IPS-18a (cell line): Measurements from ENCODE around the gene MLIP.

ENCODE experiments used
- H3K27ac ChIP-seq: one replicate; pipeline ENCODE4 v1.5.1; 2013; ENCODE audit warnings: low read length
- H3K27me3 ChIP-seq: one replicate; pipeline ENCODE4 v1.6.1; 2013; ENCODE audit warnings: mild to moderate bottlenecking, low read length; ENCODE audit not compliant: control insufficient read depth, insufficient read depth
- H3K36me3 ChIP-seq: one replicate; pipeline ENCODE4 v1.6.1; 2013; ENCODE audit warnings: low read depth, low read length; ENCODE audit not compliant: control insufficient read depth
- H3K4me1 ChIP-seq: one replicate; pipeline ENCODE4 v1.6.1; 2013; ENCODE audit warnings: low read depth, low read length; ENCODE audit not compliant: control insufficient read depth
- H3K4me3 ChIP-seq: one replicate; pipeline ENCODE4 v1.5.1; 2013; ENCODE audit warnings: low read length
- H3K9ac ChIP-seq: one replicate; pipeline ENCODE4 v1.6.1; 2013; ENCODE audit warnings: mild to moderate bottlenecking, low read length, moderate library complexity
- H3K9me3 ChIP-seq: one replicate; pipeline ENCODE4 v1.6.1; 2013; ENCODE audit warnings: low read depth, low read length; ENCODE audit not compliant: control insufficient read depth

MLIP gene

DNA sequence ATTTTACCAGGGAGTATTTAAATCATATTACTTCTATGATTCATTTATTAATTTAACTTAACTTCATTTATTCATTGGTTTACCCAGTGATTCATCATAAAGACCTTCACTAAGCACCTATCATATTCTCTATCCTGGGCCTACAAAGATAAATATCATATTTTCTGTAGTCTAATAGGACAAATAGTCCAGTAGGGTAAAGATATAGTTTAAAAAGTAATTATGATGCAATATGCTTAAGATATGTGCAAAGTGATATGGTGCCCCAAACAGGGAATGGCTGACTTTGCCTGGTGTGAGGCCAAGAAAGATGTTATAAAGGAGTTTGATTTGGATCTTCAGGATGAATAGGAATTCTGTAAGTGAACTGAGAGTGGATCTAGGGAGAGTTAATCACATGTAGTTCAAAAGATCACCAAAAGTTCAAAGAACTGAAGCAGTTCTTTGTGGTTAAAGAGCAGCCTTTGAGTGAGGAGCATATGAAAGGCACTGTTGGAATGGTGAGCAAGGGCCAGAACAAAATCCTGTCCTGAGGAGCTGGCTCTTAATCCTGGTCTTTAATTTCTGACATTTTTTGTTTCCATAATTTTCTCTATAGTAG lies 45.5 kb downstream of the MLIP start:
- Histone ChIP-seq H3K36me3 (no peaks in the 10 kb centered on the region), H3K27me3 (no peaks in the 10 kb centered on the region), H3K9me3 (no peaks in the 10 kb centered on the region), H3K9ac (no peak overlapping the region), H3K4me1 (no peaks in the 10 kb centered on the region), H3K27ac (no peak overlapping the region), H3K4me3 (no peak overlapping the region)

DNA sequence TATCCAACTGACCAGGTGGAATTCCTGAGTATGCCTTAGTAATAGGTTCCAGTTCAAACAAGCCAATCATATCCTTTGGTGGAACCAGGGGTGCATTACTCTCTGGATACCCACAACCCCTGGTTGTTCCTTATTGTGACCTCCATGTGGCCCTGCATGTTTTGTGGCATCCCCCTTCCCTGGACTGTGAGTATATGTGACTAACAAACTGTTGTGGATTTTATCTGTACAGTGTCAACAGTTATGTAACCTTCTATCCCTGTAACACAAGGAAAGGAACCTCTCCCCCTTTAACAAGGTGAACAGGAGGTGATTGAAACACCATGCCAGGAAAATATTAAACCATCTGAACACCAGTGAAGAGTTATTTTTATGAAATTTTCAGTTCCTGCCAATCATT lies 46.2 kb downstream of the MLIP start:
- H3K27me3 ChIP-seq = no peaks in the 10 kb centered on the region
- H3K9ac ChIP-seq = no peak overlapping the region
- H3K36me3 ChIP-seq = no peaks in the 10 kb centered on the region
- no peak overlapping the region for H3K27ac ChIP-seq
- no peaks in the 10 kb centered on the region for H3K9me3 ChIP-seq
- no peaks in the 10 kb centered on the region for H3K4me1 ChIP-seq
- no peak overlapping the region for H3K4me3 ChIP-seq

DNA sequence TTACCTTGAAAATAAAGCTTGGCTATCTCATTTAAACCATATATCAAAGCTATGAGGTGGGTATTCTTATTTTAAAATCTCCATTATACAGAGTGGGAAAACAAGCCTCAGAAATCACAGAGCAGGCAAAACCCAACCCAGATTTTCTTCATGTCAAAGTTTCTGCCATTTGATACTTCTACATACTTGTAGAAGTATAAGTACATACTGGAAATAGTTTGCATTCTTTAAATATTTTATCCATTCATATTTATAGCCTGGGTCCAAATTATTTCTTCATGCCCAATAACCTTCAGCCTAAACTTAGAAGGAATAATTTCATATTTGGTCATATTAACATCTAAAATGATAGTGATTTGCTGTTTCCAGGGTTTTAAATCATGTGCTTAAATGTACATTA lies 61.8 kb downstream of the MLIP start:
- H3K9me3 ChIP-seq = no peaks in the 10 kb centered on the region
- H3K9ac ChIP-seq = no peak overlapping the region
- no peaks in the 10 kb centered on the region for H3K36me3 ChIP-seq
- H3K27ac ChIP-seq = no peak overlapping the region
- H3K4me3 ChIP-seq = no peak overlapping the region
- H3K4me1 ChIP-seq = no peaks in the 10 kb centered on the region
- H3K27me3 ChIP-seq = no peaks in the 10 kb centered on the region

DNA sequence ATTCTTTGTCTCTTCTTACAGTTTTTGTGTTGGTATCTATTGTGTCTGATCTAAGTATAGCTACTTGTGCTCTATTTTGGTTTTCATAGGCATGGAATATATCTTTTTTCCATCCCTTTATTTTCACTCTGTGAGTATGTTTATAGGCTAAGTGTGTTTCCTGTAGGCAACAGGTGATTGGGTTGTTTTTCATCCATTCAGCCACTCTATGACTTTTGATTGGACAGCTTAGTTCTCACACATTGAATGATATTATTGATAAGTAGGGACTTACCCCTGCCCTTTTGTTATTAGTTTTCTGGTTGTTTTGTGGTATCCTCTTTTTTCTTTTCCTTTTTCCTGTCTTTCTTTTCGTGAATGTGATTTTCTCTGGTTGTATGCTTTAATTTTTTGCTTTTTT lies 67.9 kb downstream of the MLIP start:
- Histone ChIP-seq H3K4me1 (peaks cover 4% of the 10 kb centered on the region), H3K27ac (no peak overlapping the region), H3K4me3 (no peak overlapping the region), H3K27me3 (no peaks in the 10 kb centered on the region), H3K9ac (no peak overlapping the region), H3K36me3 (no peaks in the 10 kb centered on the region), H3K9me3 (no peaks in the 10 kb centered on the region)

DNA sequence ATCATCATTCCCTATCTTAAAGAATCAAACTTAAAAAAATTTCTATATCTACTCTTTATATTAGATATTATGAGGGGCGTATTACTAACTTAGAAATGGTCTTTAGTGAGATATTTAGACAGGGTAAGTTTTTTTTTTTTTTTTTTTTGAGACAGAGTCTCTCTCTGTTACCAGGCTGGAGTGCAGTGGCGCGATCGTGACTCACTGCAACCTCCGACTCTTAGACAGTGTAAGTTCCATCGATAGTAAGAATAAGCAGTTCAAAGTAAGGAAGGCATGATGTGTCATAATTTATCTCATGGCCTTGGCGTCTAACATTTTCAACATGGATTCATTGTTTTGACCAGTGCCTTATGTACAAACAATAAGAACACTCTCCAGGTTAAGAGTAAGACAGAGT lies 72.4 kb downstream of the MLIP start:
- Histone ChIP-seq H3K27ac (no peak overlapping the region), H3K9ac (no peak overlapping the region), H3K27me3 (no peaks in the 10 kb centered on the region), H3K36me3 (no peaks in the 10 kb centered on the region), H3K4me3 (no peak overlapping the region), H3K4me1 (peaks cover 4% of the 10 kb centered on the region), H3K9me3 (no peaks in the 10 kb centered on the region)

DNA sequence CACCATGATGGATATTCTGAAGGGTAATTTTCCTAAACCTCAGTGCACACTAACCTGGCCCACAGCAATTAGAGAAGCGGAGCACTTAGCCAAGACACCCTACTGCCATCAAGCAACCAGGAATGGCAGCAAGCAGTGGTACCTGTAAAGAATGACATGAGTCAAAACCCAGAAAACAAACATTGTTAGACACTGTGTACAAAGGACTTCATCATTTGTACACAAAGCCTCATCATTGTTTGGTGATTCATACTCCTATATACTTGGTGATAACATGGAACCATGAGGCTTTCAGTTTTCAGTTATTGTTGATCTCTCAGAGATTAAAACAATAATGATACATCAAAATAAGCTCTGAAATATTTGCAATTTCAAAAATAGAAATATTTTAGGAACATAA lies 74.6 kb downstream of the MLIP start:
- no peaks in the 10 kb centered on the region for H3K9me3 ChIP-seq

DNA sequence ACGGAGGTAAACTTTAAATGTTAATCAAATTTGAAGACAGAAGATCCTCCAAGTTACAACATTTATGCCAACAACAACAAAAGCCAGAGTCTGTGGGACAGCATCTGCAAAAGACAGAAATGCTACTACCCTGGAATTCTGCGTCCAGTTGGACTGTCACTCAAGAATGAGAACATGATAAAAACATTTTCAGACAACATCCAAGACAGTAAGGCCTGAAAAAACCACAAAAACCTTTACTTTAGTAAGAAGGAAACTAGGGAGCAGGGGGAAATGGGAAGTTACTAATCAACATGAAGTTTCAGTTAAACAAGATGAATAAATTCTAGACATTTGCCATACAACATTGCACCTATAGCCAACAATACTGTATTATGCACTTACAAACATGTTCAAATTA lies 77.6 kb downstream of the MLIP start:
- no peak overlapping the region for H3K9ac ChIP-seq
- H3K27me3 ChIP-seq = no peaks in the 10 kb centered on the region
- no peak overlapping the region for H3K4me3 ChIP-seq
- H3K36me3 ChIP-seq = no peaks in the 10 kb centered on the region
- no peak overlapping the region for H3K27ac ChIP-seq
- no peaks in the 10 kb centered on the region for H3K9me3 ChIP-seq
- H3K4me1 ChIP-seq = peaks cover 6% of the 10 kb centered on the region

More for the DNA sequence above, 74.6 kb downstream of the MLIP start:
- no peak overlapping the region for H3K27ac ChIP-seq
- no peaks in the 10 kb centered on the region for H3K4me1 ChIP-seq
- no peaks in the 10 kb centered on the region for H3K36me3 ChIP-seq
- no peaks in the 10 kb centered on the region for H3K27me3 ChIP-seq
- H3K9ac ChIP-seq = no peak overlapping the region
- no peak overlapping the region for H3K4me3 ChIP-seq

DNA sequence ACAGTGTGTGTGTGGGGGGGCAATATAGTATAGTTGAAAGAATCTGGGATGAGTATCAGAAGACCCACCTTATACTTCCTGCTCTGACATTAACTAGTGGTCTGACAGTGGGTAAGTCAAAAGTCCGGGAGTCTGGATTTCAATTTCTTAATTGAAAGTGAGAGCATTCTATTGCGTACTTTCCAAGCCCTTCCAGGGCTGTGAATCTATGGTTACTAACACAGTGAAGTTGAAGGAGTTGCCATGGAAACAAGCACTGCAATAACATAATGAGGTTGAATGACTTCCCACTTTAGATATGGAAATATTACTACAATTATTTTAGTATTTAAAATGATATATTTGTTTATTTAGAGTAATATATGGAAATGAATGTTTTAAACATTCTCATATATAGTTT lies 80.2 kb downstream of the MLIP start:
- Histone ChIP-seq H3K27me3 (no peaks in the 10 kb centered on the region), H3K4me1 (peaks cover 12% of the 10 kb centered on the region), H3K9ac (no peak overlapping the region), H3K36me3 (no peaks in the 10 kb centered on the region), H3K4me3 (no peak overlapping the region), H3K27ac (no peak overlapping the region), H3K9me3 (no peaks in the 10 kb centered on the region)

GRCh38 chr6:54192993-54193392 lies 81.8 kb downstream of the MLIP start:
- H3K36me3 ChIP-seq = no peaks in the 10 kb centered on the region
- peaks cover 12% of the 10 kb centered on the region for H3K4me1 ChIP-seq
- no peaks in the 10 kb centered on the region for H3K27me3 ChIP-seq
- no peak overlapping the region for H3K4me3 ChIP-seq
- H3K9me3 ChIP-seq = no peaks in the 10 kb centered on the region
- no peak overlapping the region for H3K9ac ChIP-seq
- no peak overlapping the region for H3K27ac ChIP-seq

DNA sequence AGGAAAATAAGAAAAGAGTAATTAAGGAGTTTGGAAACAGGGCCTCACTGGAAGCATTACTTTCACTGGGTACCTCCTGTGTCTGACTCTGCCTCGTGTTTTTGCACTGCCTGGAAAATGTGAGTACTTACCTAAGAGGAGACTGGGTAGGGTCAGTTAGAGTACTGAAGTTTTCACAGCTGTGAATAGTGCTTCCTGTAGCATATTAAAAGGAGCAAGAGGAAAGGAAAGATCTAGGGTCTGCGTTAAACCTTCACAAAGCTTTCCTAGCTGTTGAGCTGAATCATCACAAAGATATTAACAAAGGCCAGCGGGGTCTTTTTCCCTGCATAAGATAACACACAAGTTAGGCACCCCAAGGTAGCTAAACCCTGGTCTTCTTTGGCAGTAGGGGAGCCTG lies 82.3 kb downstream of the MLIP start:
- no peaks in the 10 kb centered on the region for H3K27me3 ChIP-seq

DNA sequence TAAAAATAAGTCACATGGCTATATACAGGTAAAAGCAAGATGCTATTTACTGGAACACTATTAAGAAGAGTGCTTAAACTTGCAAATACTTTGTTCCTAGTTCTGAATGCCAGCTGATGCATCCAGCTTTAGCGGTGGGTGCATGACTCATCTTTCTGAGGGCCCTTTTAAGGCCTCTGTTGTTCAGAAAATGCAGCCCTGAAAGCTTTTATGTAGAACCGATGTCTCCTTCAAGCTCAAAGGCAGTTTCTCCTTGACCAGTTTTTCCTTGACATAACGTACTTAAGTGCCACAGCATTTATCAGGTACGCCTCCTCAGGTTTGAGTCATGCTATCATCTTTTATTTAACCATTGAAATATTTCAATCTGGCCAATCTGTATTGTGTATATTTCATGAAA lies 82.8 kb downstream of the MLIP start:
- Histone ChIP-seq H3K4me1 (peaks cover 12% of the 10 kb centered on the region), H3K9ac (no peak overlapping the region), H3K36me3 (no peaks in the 10 kb centered on the region), H3K9me3 (no peaks in the 10 kb centered on the region), H3K4me3 (no peak overlapping the region), H3K27me3 (no peaks in the 10 kb centered on the region), H3K27ac (no peak overlapping the region)

More for the DNA sequence above, 82.3 kb downstream of the MLIP start:
- no peak overlapping the region for H3K27ac ChIP-seq
- peaks cover 12% of the 10 kb centered on the region for H3K4me1 ChIP-seq
- no peaks in the 10 kb centered on the region for H3K9me3 ChIP-seq
- no peak overlapping the region for H3K9ac ChIP-seq
- H3K36me3 ChIP-seq = no peaks in the 10 kb centered on the region
- no peak overlapping the region for H3K4me3 ChIP-seq

- Histone ChIP-seq H3K27me3 (no peaks in the 10 kb centered on the region), H3K36me3 (no peaks in the 10 kb centered on the region), H3K4me1 (peaks cover 12% of the 10 kb centered on the region), H3K9ac (no peak overlapping the region), H3K27ac (no peak overlapping the region), H3K9me3 (no peaks in the 10 kb centered on the region), H3K4me3 (no peak overlapping the region)
These were observed 84.4 kb downstream of the MLIP start for GRCh38 chr6:54195637-54196036.
